HepG2 (cell line): Measurements from ENCODE around the gene ANKFY1. TPM values are rescaled to one million over a fixed set of nuclear protein-coding genes. Genes with fewer than 3 reads are reported as not detected.
A peak's percentile ranks its signal among the peaks of the same experiment; 100 is the strongest.

Experiments used
- ATAD3A ChIP-seq: sonication (generic); formaldehyde crosslinking; IDR thresholded peaks from 2 replicates; pipeline ENCODE4 v1.4.0; 2020; ENCODE audit warnings: missing genetic modification reagents
- BHLHE40 ChIP-seq: IDR thresholded peaks from 2 replicates; pipeline ENCODE4 v1.6.1; 2011; ENCODE audit warnings: low read length, improper control_type of control experiment
- EHMT2 ChIP-seq: fragments of 200-600 bp; sonication (generic); IDR thresholded peaks from 2 replicates; pipeline ENCODE4 v1.7.0; 2017; ENCODE audit warnings: antibody characterized with exemption, low read depth, low read length, borderline replicate concordance
- FOSL2 ChIP-seq: sonication (generic); formaldehyde crosslinking; IDR thresholded peaks from 2 replicates; pipeline ENCODE4 v1.4.0; 2020; ENCODE audit warnings: missing genetic modification reagents
- GATAD1 ChIP-seq: IDR thresholded peaks from 2 replicates; pipeline ENCODE4 v1.6.1; 2016; ENCODE audit warnings: missing genetic modification reagents, missing compliant biosample characterization
- KAT8 ChIP-seq: IDR thresholded peaks from 2 replicates; pipeline ENCODE4 v1.6.1; 2016; ENCODE audit warnings: missing genetic modification reagents, missing compliant biosample characterization
- MEF2D ChIP-seq: sonication (generic); formaldehyde crosslinking; IDR thresholded peaks from 2 replicates; pipeline ENCODE4 v1.5.1; 2020; ENCODE audit warnings: mild to moderate bottlenecking, missing genetic modification reagents
- PHF8 ChIP-seq: sonication (generic); formaldehyde crosslinking; IDR thresholded peaks from 2 replicates; pipeline ENCODE4 v1.5.0; 2020; ENCODE audit warnings: missing genetic modification reagents
- RFXAP ChIP-seq: sonication (generic); formaldehyde crosslinking; IDR thresholded peaks from 2 replicates; pipeline ENCODE4 v1.4.0; 2020; ENCODE audit warnings: missing genetic modification reagents, borderline replicate concordance
- SMYD3 ChIP-seq: sonication (generic); formaldehyde crosslinking; IDR thresholded peaks from 2 replicates; pipeline ENCODE4 v1.8.1; 2023; ENCODE audit warnings: mild to moderate bottlenecking, missing genetic modification reagents
- SOX13 ChIP-seq, 3 experiments: fragments of 450-650 bp in 1 of 3; sonication (generic) in 1 of 3; formaldehyde crosslinking in 1 of 3; IDR thresholded peaks in 2 of 3; conservative IDR thresholded peaks in 1 of 3; 2 replicates each; pipeline versions ENCODE4 v1.5.0 to v1.6.1; 2016 to 2020; ENCODE audit warnings: antibody characterized with exemption in 1 of 3, mild to moderate bottlenecking in 1 of 3, missing compliant biosample characterization in 1 of 3, missing genetic modification reagents in 1 of 3, moderate library complexity in 1 of 3
- TSC22D2 ChIP-seq: sonication (generic); formaldehyde crosslinking; IDR thresholded peaks from 2 replicates; pipeline ENCODE4 v1.5.1; 2020; ENCODE audit warnings: missing genetic modification reagents, mild to moderate bottlenecking, borderline replicate concordance
- ZNF446 ChIP-seq: sonication (generic); formaldehyde crosslinking; IDR thresholded peaks from 2 replicates; pipeline ENCODE4 v1.5.0; 2020; ENCODE audit warnings: mild to moderate bottlenecking, missing genetic modification reagents
- ZNF567 ChIP-seq: sonication (generic); formaldehyde crosslinking; IDR thresholded peaks from 2 replicates; pipeline ENCODE4 v1.8.1; 2023; ENCODE audit warnings: mild to moderate bottlenecking, missing genetic modification reagents, borderline replicate concordance
- polyA plus RNA-seq, 8 experiments: library from polyadenylated mRNA; depleted of rRNA in 3 of 8; stranded (reverse) in 7 of 8; unstranded in 1 of 8; fragments of >200 nt; fragmentation: Illumina TruSeq in 4 of 8; extraction: Trizol in 4 of 8; gene quantifications; 2 replicates each; pipeline versions ENCODE4 v1.2.1 to v1.2.3, GENCODE V29; 2011 to 2016; ENCODE audit warnings: low read depth in 4 of 8, missing spikeins in 1 of 8, mixed read lengths in 1 of 8; ENCODE audit not compliant: insufficient read depth in 1 of 8
- total RNA-seq, 5 experiments: library from RNA; depleted of rRNA; stranded (reverse); fragments of >200 nt; fragmentation: Illumina TruSeq; extraction: Trizol; gene quantifications; 2 replicates each; pipeline ENCODE4 v1.2.3, GENCODE V29; 2016; ENCODE audit warnings: low read depth in 1 of 5
- TF ChIP-seq, protein P1 (sequence below): sonication (generic); formaldehyde crosslinking; conservative IDR thresholded peaks from 2 replicates; pipeline ENCODE4 v1.8.0; 2022; ENCODE audit warnings: mild to moderate bottlenecking, moderate library complexity, missing genetic modification reagents
- TF ChIP-seq, protein P2 (sequence below): sonication (generic); formaldehyde crosslinking; IDR thresholded peaks from 2 replicates; pipeline ENCODE4 v1.4.0; 2020; ENCODE audit warnings: missing genetic modification reagents
- TF ChIP-seq, protein P3 (sequence below): sonication (generic); formaldehyde crosslinking; IDR thresholded peaks from 2 replicates; pipeline ENCODE4 v1.9.0; 2021; ENCODE audit warnings: missing genetic modification reagents, borderline replicate concordance
- TF ChIP-seq, protein P4 (sequence below): sonication (generic); formaldehyde crosslinking; IDR thresholded peaks from 2 replicates; pipeline ENCODE4 v1.5.1; 2020; ENCODE audit warnings: mild to moderate bottlenecking, missing genetic modification reagents, moderate library complexity
- TF ChIP-seq, protein P5 (sequence below), 2 experiments: fragments of 450-650 bp in 1 of 2; sonication (generic) in 1 of 2; formaldehyde crosslinking; IDR thresholded peaks; 2 replicates each; pipeline versions ENCODE4 v1.5.0 to v1.8.0; 2020 to 2022; ENCODE audit warnings: mild to moderate bottlenecking in 1 of 2, missing genetic modification reagents in 1 of 2

ANKFY1 gene
- total and polyA plus RNA-seq, 2 of the 13 experiments (the other 11 are each of a cell fraction or from before 2014, with no cell fraction given), result 11.9 to 16.8 TPM

DNA sequence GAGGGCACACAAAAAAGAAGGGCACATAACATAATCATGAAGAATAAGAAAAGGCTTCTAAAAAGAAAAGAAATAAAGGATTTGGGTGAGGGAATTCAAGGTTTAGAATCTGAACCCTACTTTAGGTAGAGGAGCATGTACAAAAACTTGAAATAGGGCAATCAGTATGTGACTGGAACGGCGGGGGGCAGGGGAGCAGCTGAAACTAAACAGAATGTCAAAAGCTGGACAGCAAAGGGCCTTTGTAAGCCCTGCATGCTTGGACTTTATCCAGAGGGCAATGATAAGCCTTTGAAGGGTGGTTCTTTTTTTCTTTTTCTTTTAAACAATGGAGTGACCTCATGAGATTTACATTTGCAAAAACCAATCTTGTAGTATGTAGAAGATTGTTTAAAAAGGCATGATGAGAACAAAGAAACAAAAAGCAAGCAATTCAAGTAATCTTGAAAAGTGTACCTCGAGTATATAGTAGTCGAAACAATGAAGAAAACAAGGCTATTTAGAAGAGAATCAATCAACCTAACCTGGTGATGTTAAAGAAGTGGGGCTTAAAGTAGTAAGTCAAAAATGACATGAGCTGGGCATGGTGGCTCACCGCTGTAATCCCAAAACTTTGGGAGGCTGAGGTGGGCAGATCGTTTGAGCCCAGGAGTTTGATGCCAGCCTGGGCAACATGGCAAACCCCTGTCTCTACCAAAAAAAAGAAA, 46.7 kb upstream of the ANKFY1 start (continued):
- TF ChIP-seq FOSL2 (no peak), SMYD3 (CRISPR knock-in tag) (no peak), MEF2D (0 out of 2 replicates have a peak, but pooled peaks have one; percentile 32), GATAD1 (CRISPR knock-in tag) (no peak), ZNF567 (CRISPR knock-in tag) (no peak), BHLHE40 (peak; percentile 72; the same call in 1 of the 2 replicates), TSC22D2 (no peak), KAT8 (CRISPR knock-in tag) (no peak), ZNF446 (no peak), RFXAP (no peak), SOX13 (IDR thresholded peaks at IDR 0.05) (peak; percentile 97), SOX13 (CRISPR knock-in tag; conservative IDR thresholded peaks at IDR 0.05 in 1 of 2, IDR thresholded peaks at IDR 0.05 in 1 of 2) (peak in 1 of 2 experiments; percentile 100; a peak in 2 of 4 replicates), ATAD3A (CRISPR knock-in tag) (no peak), EHMT2 (no peak), PHF8 (CRISPR knock-in tag) (no peak)
- TF ChIP-seq, protein P1, sequence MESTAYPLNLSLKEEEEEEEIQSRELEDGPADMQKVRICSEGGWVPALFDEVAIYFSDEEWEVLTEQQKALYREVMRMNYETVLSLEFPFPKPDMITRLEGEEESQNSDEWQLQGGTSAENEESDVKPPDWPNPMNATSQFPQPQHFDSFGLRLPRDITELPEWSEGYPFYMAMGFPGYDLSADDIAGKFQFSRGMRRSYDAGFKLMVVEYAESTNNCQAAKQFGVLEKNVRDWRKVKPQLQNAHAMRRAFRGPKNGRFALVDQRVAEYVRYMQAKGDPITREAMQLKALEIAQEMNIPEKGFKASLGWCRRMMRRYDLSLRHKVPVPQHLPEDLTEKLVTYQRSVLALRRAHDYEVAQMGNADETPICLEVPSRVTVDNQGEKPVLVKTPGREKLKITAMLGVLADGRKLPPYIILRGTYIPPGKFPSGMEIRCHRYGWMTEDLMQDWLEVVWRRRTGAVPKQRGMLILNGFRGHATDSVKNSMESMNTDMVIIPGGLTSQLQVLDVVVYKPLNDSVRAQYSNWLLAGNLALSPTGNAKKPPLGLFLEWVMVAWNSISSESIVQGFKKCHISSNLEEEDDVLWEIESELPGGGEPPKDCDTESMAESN, result no peak
- TF ChIP-seq, protein P2, sequence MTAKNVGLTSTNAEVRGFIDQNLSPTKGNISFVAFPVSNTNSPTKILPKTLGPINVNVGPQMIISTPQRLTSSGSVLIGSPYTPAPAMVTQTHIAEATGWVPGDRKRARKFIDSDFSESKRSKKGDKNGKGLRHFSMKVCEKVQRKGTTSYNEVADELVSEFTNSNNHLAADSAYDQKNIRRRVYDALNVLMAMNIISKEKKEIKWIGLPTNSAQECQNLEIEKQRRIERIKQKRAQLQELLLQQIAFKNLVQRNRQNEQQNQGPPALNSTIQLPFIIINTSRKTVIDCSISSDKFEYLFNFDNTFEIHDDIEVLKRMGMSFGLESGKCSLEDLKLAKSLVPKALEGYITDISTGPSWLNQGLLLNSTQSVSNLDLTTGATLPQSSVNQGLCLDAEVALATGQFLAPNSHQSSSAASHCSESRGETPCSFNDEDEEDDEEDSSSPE (CRISPR knock-in tag), result no peak
- TF ChIP-seq, protein P3, sequence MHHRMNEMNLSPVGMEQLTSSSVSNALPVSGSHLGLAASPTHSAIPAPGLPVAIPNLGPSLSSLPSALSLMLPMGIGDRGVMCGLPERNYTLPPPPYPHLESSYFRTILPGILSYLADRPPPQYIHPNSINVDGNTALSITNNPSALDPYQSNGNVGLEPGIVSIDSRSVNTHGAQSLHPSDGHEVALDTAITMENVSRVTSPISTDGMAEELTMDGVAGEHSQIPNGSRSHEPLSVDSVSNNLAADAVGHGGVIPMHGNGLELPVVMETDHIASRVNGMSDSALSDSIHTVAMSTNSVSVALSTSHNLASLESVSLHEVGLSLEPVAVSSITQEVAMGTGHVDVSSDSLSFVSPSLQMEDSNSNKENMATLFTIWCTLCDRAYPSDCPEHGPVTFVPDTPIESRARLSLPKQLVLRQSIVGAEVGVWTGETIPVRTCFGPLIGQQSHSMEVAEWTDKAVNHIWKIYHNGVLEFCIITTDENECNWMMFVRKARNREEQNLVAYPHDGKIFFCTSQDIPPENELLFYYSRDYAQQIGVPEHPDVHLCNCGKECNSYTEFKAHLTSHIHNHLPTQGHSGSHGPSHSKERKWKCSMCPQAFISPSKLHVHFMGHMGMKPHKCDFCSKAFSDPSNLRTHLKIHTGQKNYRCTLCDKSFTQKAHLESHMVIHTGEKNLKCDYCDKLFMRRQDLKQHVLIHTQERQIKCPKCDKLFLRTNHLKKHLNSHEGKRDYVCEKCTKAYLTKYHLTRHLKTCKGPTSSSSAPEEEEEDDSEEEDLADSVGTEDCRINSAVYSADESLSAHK (CRISPR knock-in tag), result no peak
- TF ChIP-seq, protein P4, sequence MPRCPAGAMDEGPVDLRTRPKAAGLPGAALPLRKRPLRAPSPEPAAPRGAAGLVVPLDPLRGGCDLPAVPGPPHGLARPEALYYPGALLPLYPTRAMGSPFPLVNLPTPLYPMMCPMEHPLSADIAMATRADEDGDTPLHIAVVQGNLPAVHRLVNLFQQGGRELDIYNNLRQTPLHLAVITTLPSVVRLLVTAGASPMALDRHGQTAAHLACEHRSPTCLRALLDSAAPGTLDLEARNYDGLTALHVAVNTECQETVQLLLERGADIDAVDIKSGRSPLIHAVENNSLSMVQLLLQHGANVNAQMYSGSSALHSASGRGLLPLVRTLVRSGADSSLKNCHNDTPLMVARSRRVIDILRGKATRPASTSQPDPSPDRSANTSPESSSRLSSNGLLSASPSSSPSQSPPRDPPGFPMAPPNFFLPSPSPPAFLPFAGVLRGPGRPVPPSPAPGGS (CRISPR knock-in tag), result no peak
- TF ChIP-seq, protein P5, sequence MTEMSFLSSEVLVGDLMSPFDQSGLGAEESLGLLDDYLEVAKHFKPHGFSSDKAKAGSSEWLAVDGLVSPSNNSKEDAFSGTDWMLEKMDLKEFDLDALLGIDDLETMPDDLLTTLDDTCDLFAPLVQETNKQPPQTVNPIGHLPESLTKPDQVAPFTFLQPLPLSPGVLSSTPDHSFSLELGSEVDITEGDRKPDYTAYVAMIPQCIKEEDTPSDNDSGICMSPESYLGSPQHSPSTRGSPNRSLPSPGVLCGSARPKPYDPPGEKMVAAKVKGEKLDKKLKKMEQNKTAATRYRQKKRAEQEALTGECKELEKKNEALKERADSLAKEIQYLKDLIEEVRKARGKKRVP (CRISPR knock-in tag; IDR thresholded peaks at IDR 0.05), result no peak
